ENCODE measurements around the gene TP63.

GRCh38 chr3:189690237-189690636 lies 59.0 kb downstream of the TP63 start:
- TF ChIP-seq CTCF (IDR thresholded peaks at IDR 0.05; ENCODE audit: poor library complexity, severe bottlenecking) = no peak
- TF ChIP-seq EP300 (conservative IDR thresholded peaks at IDR 0.05; ENCODE audit: poor library complexity, severe bottlenecking) = no peak
- no peak for TF ChIP-seq EZH2 (IDR thresholded peaks at IDR 0.05; ENCODE audit: borderline replicate concordance, insufficient read depth, low read length, poor library complexity, severe bottlenecking)
- no peak for TF ChIP-seq RAD21 (conservative IDR thresholded peaks at IDR 0.05)
- no peak for TF ChIP-seq POLR2AphosphoS5 (IDR thresholded peaks at IDR 0.05)
